Ishikawa (cell line): ENCODE data around the gene RBM20.

ENCODE experiments used
- CREB1 ChIP-seq: IDR thresholded peaks from 2 replicates; pipeline ENCODE4 v1.6.1; 2012; ENCODE audit warnings: low read depth
- EGR1 ChIP-seq: IDR thresholded peaks from 2 replicates; pipeline ENCODE4 v1.6.1; 2012
- EP300 ChIP-seq: IDR thresholded peaks from 2 replicates; pipeline ENCODE4 v1.6.1; 2012; ENCODE audit warnings: borderline replicate concordance
- FOXM1 ChIP-seq: IDR thresholded peaks from 2 replicates; pipeline ENCODE4 v1.6.1; 2012; ENCODE audit warnings: low read depth, borderline replicate concordance
- RAD21 ChIP-seq: IDR thresholded peaks from 2 replicates; pipeline ENCODE4 v1.6.1; 2012; ENCODE audit warnings: low read depth
- TAF1 ChIP-seq: IDR thresholded peaks from 2 replicates; pipeline ENCODE4 v1.6.1; 2012; ENCODE audit warnings: low read depth, mild to moderate bottlenecking
- YY1 ChIP-seq: IDR thresholded peaks from 2 replicates; pipeline ENCODE4 v1.6.1; 2012; ENCODE audit warnings: low read depth
- TF ChIP-seq, protein P1 (sequence below): IDR thresholded peaks from 2 replicates; pipeline ENCODE4 v1.6.1; 2012; ENCODE audit warnings: low read depth, mild to moderate bottlenecking
- TF ChIP-seq, protein P2 (sequence below): IDR thresholded peaks from 2 replicates; pipeline ENCODE4 v1.6.1; 2012

DNA sequence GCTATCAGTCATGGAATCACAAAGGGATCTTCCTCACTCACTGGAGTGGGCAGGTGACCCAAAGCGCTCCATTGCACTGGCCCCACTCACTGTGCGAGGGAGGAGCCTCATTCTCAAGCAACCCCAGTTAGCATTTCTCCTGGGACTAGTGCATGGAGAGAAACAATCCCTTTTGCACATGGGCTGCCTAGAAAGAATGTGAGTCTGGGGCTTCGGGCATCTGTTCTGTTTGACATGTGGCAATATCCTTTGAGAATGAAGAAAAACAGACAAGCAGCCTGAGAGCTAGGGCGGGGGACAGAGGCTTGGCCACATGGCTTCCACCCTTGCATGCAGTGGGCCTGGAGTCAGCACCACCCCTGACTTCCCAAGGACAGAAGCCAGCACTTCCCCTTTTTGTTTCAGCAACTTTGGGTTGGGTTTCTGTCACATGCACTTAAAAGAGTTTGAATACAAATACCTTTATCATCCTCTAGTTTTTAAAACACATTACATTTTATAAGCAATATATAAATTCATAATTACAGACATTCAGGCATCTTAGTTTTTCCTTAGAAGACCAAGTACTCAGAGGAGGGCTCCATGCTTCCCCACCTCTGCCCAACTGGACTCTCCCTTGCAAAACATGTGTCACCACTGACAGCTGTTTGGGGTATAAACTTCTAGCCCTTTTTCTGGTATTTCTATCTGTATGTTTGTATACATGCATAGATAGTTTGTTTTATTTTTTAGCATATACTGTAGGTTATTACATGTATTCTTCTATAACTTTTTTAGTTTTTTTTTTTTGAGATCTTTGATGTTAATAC lies 73.8 kb downstream of the RBM20 start:
- TF ChIP-seq, protein P1, sequence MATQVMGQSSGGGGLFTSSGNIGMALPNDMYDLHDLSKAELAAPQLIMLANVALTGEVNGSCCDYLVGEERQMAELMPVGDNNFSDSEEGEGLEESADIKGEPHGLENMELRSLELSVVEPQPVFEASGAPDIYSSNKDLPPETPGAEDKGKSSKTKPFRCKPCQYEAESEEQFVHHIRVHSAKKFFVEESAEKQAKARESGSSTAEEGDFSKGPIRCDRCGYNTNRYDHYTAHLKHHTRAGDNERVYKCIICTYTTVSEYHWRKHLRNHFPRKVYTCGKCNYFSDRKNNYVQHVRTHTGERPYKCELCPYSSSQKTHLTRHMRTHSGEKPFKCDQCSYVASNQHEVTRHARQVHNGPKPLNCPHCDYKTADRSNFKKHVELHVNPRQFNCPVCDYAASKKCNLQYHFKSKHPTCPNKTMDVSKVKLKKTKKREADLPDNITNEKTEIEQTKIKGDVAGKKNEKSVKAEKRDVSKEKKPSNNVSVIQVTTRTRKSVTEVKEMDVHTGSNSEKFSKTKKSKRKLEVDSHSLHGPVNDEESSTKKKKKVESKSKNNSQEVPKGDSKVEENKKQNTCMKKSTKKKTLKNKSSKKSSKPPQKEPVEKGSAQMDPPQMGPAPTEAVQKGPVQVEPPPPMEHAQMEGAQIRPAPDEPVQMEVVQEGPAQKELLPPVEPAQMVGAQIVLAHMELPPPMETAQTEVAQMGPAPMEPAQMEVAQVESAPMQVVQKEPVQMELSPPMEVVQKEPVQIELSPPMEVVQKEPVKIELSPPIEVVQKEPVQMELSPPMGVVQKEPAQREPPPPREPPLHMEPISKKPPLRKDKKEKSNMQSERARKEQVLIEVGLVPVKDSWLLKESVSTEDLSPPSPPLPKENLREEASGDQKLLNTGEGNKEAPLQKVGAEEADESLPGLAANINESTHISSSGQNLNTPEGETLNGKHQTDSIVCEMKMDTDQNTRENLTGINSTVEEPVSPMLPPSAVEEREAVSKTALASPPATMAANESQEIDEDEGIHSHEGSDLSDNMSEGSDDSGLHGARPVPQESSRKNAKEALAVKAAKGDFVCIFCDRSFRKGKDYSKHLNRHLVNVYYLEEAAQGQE: no peak
- TF ChIP-seq TAF1 (no peak), EP300 (no peak), CREB1 (no peak), YY1 (no peak), EGR1 (no peak), RAD21 (no peak), FOXM1 (no peak)
- TF ChIP-seq, protein P2, sequence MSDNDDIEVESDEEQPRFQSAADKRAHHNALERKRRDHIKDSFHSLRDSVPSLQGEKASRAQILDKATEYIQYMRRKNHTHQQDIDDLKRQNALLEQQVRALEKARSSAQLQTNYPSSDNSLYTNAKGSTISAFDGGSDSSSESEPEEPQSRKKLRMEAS: no peak
